ENCODE results near the gene BLTP3B.

DNA sequence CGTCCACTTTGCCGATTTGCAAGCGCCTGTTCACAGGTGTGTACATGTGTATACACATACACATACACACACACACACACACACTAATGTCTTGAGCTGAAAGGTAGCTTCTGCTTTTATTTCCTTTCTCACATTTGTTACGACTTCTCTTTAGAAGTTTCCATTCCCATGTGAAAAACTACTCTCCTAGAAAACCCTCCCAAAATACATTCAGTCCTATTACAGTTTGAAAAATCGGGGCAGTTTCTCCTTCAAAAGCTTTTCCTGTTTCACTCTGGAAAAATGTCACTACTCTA, 3.9 kb downstream of the BLTP3B start:
- TF ChIP-seq SNAI2 (CRISPR knock-in tag; IDR thresholded peaks at IDR 0.05): no peak
- TF ChIP-seq, protein P1, sequence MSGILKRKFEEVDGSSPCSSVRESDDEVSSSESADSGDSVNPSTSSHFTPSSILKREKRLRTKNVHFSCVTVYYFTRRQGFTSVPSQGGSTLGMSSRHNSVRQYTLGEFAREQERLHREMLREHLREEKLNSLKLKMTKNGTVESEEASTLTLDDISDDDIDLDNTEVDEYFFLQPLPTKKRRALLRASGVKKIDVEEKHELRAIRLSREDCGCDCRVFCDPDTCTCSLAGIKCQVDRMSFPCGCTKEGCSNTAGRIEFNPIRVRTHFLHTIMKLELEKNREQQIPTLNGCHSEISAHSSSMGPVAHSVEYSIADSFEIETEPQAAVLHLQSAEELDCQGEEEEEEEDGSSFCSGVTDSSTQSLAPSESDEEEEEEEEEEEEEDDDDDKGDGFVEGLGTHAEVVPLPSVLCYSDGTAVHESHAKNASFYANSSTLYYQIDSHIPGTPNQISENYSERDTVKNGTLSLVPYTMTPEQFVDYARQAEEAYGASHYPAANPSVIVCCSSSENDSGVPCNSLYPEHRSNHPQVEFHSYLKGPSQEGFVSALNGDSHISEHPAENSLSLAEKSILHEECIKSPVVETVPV (CRISPR knock-in tag; IDR thresholded peaks at IDR 0.05): no peak
- TF ChIP-seq ZFP3 (CRISPR knock-in tag; IDR thresholded peaks at IDR 0.05): no peak
